MM.1S (cell line): ENCODE measurements around the gene LARP7.

Source experiments
- CTCF ChIP-seq: fragments of 300-600 bp; sonication (generic); IDR thresholded peaks from 2 replicates; pipeline ENCODE4 v1.5.1; 2016; ENCODE audit warnings: antibody characterized with exemption, low read length, mixed read lengths
- EZH2 ChIP-seq: fragments of 300-600 bp; sonication (generic); optimal IDR thresholded peaks from 2 replicates; pipeline ENCODE3; 2017; ENCODE audit warnings: low read depth, mild to moderate bottlenecking, antibody characterized with exemption, low read length, mixed read lengths
- EZH2phosphoT487 ChIP-seq: fragments of 300-600 bp; sonication (generic); IDR thresholded peaks from 2 replicates; pipeline ENCODE4 v1.6.1; 2018; ENCODE audit warnings: antibody characterized with exemption, low read length

GRCh38 chr4:112673076-112673475 is 36.1 kb downstream of the LARP7 start:
- TF ChIP-seq CTCF (no peak), EZH2phosphoT487 (no peak), EZH2 (no peak)
